Measurements from ENCODE around the gene CEACAM19.

DNA sequence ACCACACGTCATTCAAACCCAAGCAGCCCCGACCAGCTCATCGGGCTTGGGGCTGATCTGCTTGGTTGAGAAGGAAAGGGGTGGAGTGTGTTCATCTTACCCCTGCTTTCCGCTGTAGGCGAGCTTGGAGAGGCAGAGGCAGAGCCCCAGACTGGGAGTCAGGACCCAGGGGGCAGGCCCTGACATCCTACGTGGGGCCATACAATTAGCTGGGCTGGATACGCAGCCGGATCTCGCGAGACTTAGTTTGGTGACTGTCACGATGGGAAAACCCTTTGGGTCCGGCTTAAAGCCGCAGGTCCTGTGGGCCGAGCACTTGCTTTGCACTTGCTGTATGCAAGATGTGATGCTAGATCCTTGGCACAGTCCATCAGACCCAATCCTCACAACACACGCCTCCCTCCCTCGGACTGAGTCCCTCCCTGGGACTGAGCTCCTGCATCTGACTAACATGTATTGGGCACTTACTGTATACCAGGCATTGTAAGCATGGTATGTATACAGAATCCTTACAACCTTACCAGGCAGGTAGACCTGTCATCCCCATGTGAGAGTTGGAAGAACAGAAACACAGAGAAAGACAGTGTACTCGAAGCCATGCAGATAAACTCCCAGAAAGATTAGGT, 31.4 kb downstream of the CEACAM19 start:
- TF ChIP-seq, protein P1, sequence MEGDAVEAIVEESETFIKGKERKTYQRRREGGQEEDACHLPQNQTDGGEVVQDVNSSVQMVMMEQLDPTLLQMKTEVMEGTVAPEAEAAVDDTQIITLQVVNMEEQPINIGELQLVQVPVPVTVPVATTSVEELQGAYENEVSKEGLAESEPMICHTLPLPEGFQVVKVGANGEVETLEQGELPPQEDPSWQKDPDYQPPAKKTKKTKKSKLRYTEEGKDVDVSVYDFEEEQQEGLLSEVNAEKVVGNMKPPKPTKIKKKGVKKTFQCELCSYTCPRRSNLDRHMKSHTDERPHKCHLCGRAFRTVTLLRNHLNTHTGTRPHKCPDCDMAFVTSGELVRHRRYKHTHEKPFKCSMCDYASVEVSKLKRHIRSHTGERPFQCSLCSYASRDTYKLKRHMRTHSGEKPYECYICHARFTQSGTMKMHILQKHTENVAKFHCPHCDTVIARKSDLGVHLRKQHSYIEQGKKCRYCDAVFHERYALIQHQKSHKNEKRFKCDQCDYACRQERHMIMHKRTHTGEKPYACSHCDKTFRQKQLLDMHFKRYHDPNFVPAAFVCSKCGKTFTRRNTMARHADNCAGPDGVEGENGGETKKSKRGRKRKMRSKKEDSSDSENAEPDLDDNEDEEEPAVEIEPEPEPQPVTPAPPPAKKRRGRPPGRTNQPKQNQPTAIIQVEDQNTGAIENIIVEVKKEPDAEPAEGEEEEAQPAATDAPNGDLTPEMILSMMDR (conservative IDR thresholded peaks at IDR 0.05) = no peak
- no peak for TF ChIP-seq EZH2 (IDR thresholded peaks at IDR 0.05; ENCODE audit: low read depth)
